ENCODE data around the gene OR2A5. TPM values are rescaled to one million over a fixed set of nuclear protein-coding genes. Genes with fewer than 3 reads are reported as not detected.
"Not testable (repeated sequence)": the region's sequence is repeated elsewhere in the genome, so short reads cannot be mapped to it uniquely, and the experiment has no call there.

The OR2A5 gene
- total and polyA plus RNA-seq, 4 donors = not detected

DNA sequence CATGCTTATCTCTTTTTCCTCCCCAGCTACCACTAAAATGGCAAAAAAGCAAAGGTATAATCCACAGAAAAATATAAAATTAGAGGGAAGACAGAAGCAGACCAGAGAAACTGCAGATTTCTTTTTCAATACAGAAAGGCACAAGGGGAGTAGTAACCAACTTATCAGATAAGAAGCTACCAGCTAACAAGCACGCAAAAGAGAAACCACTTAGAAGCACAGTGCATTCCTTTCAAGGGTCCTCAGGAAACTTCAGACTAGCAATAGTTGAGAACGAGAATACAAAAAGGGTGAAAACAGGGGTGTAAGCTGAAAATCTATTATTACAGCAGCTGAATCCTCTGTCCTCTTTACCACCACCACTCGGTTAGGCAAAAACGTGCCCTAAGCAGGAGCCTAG is 9.9 kb upstream of the OR2A5 start:
- H3K4me1 ChIP-seq (ENCODE audit: control insufficient read depth in 5 of 5, insufficient read depth in 5 of 5, low read length in 5 of 5) = peaks cover 0 to 21% (median 0%) of the 10 kb centered on the region in 5 donors
- H3K9me3 ChIP-seq (ENCODE audit: control insufficient read depth in 4 of 4, insufficient read depth in 3 of 4, low read length in 3 of 4) = no peaks in the 10 kb centered on the region
- H3K9ac ChIP-seq (ENCODE audit: insufficient read depth in 1 of 2, low read length in 2 of 2) = no peak overlapping the region
- H3K36me3 ChIP-seq (ENCODE audit: control insufficient read depth in 4 of 4, insufficient read depth in 4 of 4, low read length in 4 of 4) = no peaks in the 10 kb centered on the region
- H3K27ac ChIP-seq (ENCODE audit: low read depth in 1 of 2, low read length in 1 of 2) = no peak overlapping the region
- DNase-seq (no peak), ATAC-seq (ENCODE audit: insufficient read depth, low FRiP score) (no peak)
- H3K4me3 ChIP-seq = no peak overlapping the region
- TF ChIP-seq, protein P1, sequence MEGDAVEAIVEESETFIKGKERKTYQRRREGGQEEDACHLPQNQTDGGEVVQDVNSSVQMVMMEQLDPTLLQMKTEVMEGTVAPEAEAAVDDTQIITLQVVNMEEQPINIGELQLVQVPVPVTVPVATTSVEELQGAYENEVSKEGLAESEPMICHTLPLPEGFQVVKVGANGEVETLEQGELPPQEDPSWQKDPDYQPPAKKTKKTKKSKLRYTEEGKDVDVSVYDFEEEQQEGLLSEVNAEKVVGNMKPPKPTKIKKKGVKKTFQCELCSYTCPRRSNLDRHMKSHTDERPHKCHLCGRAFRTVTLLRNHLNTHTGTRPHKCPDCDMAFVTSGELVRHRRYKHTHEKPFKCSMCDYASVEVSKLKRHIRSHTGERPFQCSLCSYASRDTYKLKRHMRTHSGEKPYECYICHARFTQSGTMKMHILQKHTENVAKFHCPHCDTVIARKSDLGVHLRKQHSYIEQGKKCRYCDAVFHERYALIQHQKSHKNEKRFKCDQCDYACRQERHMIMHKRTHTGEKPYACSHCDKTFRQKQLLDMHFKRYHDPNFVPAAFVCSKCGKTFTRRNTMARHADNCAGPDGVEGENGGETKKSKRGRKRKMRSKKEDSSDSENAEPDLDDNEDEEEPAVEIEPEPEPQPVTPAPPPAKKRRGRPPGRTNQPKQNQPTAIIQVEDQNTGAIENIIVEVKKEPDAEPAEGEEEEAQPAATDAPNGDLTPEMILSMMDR (IDR thresholded peaks at IDR 0.05; ENCODE audit: control extremely low read depth, extremely low read depth) = no peak
- WGBS, 2 donors = 57 to 60% methylated on average over 4 of the region's 4 CpGs
- H3K27me3 ChIP-seq (ENCODE audit: control insufficient read depth in 3 of 3, insufficient read depth in 3 of 3, low read length in 2 of 3) = no peaks in the 10 kb centered on the region

DNA sequence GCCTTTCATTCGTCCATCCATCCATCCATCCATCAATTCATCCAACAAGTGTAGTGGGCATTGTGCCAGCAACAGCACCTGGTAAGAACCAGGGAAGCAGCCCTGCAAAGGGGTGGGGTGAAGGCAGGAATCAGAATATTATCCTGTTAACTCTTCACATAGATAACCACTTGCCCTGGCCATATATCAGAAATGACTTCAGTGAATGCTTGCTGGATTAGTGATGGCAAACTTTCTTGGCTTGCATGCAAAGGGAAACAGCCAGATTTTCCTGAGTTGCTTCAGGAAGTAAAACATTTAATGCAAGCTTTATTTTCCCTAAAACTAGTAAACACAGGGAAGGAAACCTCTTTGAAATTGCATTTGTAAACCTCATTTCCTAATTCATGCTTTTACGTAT is 743 bp downstream of the OR2A5 start:
- TF ChIP-seq, protein P1 (IDR thresholded peaks at IDR 0.05; ENCODE audit: control extremely low read depth, extremely low read depth) = no peak
- Histone ChIP-seq H3K27ac (ENCODE audit: low read depth in 1 of 2, low read length in 1 of 2) (no peak overlapping the region), H3K27me3 (ENCODE audit: control insufficient read depth in 3 of 3, insufficient read depth in 3 of 3, low read length in 2 of 3) (peaks cover 0 to 20% (median 3%) of the 10 kb centered on the region in 3 donors), H3K9me3 (ENCODE audit: control insufficient read depth in 4 of 4, insufficient read depth in 3 of 4, low read length in 3 of 4) (peaks cover 0 to 3% (median 0%) of the 10 kb centered on the region in 4 donors), H3K9ac (ENCODE audit: insufficient read depth in 1 of 2, low read length in 2 of 2) (no peak overlapping the region), H3K4me1 (ENCODE audit: control insufficient read depth in 5 of 5, insufficient read depth in 5 of 5, low read length in 5 of 5) (no peaks in the 10 kb centered on the region), H3K36me3 (ENCODE audit: control insufficient read depth in 4 of 4, insufficient read depth in 4 of 4, low read length in 4 of 4) (no peaks in the 10 kb centered on the region), H3K4me3 (no peak overlapping the region)
- no peak for ATAC-seq (ENCODE audit: insufficient read depth, low FRiP score)
- 51 to 63% methylated on average over 2 of the region's 2 CpGs for WGBS, 2 donors
- DNase-seq = no peak

DNA sequence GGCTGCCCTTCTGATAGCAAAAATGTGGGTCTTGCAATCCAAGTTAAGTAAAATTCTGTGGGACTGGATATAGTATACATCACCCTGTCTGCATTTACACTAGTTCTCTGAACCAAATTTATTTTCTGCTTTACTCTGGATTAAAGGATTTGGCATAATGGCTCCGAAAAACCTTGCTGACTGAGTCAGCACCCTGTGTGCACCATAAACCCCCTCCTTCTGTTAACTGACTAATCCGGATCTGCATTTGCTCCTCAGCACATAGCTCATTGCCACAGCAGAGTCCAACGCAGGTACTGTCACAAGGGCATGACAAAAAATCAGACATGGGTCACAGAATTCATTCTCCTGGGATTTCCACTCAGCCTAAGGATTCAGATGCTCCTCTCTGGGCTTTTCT is 1.3 kb downstream of the OR2A5 start:
- H3K4me3 ChIP-seq = no peak overlapping the region
- no peak overlapping the region for H3K9ac ChIP-seq (ENCODE audit: insufficient read depth in 1 of 2, low read length in 2 of 2)
- peaks cover 0 to 20% (median 3%) of the 10 kb centered on the region in 3 donors for H3K27me3 ChIP-seq (ENCODE audit: control insufficient read depth in 3 of 3, insufficient read depth in 3 of 3, low read length in 2 of 3)
- ATAC-seq (ENCODE audit: insufficient read depth, low FRiP score) = no peak
- 85 to 91% methylated on average over 3 of the region's 3 CpGs for WGBS, 2 donors
- DNase-seq = no peak
- H3K27ac ChIP-seq (ENCODE audit: low read depth in 1 of 2, low read length in 1 of 2) = no peak overlapping the region
- TF ChIP-seq, protein P1 (IDR thresholded peaks at IDR 0.05; ENCODE audit: control extremely low read depth, extremely low read depth) = no peak
- no peaks in the 10 kb centered on the region for H3K36me3 ChIP-seq (ENCODE audit: control insufficient read depth in 4 of 4, insufficient read depth in 4 of 4, low read length in 4 of 4)
- H3K4me1 ChIP-seq (ENCODE audit: control insufficient read depth in 5 of 5, insufficient read depth in 5 of 5, low read length in 5 of 5) = no peaks in the 10 kb centered on the region
- peaks cover 0 to 3% (median 0%) of the 10 kb centered on the region in 4 donors for H3K9me3 ChIP-seq (ENCODE audit: control insufficient read depth in 4 of 4, insufficient read depth in 3 of 4, low read length in 3 of 4)

DNA sequence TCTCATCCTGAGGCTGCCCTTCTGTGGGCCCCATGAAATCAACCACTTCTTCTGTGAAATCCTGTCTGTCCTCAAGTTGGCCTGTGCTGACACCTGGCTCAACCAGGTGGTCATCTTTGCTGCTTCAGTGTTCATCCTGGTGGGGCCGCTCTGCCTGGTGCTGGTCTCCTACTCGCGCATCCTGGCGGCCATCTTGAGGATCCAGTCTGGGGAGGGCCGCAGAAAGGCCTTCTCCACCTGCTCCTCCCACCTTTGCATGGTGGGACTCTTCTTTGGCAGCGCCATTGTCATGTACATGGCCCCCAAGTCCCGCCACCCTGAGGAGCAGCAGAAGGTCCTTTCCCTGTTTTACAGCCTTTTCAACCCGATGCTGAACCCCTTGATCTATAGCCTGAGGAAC is 2.1 kb downstream of the OR2A5 start:
- not testable (repeated sequence) for H3K4me3 ChIP-seq; H3K36me3 ChIP-seq (ENCODE audit: control insufficient read depth in 4 of 4, insufficient read depth in 4 of 4, low read length in 4 of 4); H3K27ac ChIP-seq (ENCODE audit: low read depth in 1 of 2, low read length in 1 of 2); H3K9ac ChIP-seq (ENCODE audit: insufficient read depth in 1 of 2, low read length in 2 of 2); ATAC-seq (ENCODE audit: insufficient read depth, low FRiP score); H3K4me1 ChIP-seq (ENCODE audit: control insufficient read depth in 5 of 5, insufficient read depth in 5 of 5, low read length in 5 of 5); DNase-seq; H3K9me3 ChIP-seq (ENCODE audit: control insufficient read depth in 4 of 4, insufficient read depth in 3 of 4, low read length in 3 of 4)
- H3K27me3 ChIP-seq (ENCODE audit: control insufficient read depth in 3 of 3, insufficient read depth in 3 of 3, low read length in 2 of 3) = peaks cover 0 to 20% (median 3%) of the 10 kb centered on the region in 3 donors
- 91 to 92% methylated on average over 8 of the region's 8 CpGs for WGBS, 2 donors
